ENCODE results near the gene CD80.

CD80 gene

DNA sequence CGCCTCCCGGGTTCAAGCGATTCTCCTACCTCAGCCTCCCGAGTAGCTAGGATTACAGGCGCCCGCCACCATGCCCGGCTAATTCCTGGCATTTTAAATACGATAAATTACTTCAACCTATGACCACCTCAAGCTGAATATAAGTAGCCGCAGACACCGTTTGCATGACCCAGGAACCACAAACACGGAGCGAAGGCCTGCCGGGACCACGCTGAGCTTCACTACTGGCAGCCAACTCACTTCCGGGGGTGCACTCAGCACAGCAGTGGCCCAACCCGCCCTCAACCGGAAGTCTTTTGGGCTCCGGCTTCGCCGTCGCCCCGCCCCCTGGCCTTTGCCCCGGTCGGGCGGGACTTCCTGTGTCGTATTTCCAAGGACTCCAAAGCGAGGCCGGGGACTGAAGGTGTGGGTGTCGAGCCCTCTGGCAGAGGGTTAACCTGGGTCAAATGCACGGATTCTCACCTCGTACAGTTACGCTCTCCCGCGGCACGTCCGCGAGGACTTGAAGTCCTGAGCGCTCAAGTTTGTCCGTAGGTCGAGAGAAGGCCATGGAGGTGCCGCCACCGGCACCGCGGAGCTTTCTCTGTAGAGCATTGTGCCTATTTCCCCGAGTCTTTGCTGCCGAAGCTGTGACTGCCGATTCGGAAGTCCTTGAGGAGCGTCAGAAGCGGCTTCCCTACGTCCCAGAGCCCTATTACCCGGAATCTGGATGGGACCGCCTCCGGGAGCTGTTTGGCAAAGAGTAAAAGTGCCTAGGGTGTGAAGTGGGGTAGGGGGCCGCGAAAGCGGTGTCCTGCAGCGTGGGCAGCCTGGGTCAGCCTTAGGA is 61.0 kb downstream of the CD80 start, which contains the start of gene TIMMDC1:
TIMMDC1 (plus strand) TSS at position 362 of the 826 bp plus-strand sequence; CDS start at position 549, 187 bp downstream.
- DNase-seq (ENCODE audit: low read depth, low spot score), result peak; percentile 84

DNA sequence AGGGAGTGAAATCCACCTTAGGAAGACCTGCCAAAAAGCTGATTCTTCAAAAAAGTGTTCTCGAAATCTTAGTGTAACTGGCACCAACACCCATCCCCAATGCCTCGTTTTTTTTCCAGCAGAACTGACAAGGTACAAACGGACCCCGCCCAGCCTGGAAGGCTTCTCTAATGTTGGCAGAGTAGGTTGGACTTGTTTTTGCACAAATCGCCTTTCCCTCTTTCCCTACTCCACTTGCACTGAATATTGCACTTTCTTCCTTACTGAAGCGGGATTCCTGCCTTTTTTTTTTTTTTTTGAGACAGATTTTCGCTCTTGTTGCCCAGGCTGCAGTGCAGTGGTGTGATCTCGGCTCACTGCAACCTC is 61.6 kb downstream of the CD80 start:
- no peak for DNase-seq (ENCODE audit: low read depth, low spot score)

DNA sequence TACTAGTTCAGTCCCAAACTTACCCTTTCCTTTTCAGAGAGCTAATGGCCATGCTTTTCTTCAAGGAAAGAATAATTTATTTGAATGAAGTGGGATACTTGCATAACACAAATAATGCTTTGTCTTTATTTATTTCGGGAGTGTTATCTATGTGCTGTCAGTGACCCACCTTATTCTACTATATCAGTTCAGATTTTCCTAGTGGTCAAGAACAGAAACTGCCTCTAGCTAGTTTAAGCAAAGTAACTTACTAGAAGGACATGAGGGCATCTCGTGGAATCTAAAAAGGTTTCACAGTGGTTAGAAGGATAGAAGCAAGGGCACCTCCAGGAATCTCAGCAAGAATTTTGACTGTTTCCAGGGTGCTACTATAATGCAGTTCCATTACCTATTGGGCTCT is 64.8 kb downstream of the CD80 start:
- no peak for DNase-seq (ENCODE audit: low read depth, low spot score)

DNA sequence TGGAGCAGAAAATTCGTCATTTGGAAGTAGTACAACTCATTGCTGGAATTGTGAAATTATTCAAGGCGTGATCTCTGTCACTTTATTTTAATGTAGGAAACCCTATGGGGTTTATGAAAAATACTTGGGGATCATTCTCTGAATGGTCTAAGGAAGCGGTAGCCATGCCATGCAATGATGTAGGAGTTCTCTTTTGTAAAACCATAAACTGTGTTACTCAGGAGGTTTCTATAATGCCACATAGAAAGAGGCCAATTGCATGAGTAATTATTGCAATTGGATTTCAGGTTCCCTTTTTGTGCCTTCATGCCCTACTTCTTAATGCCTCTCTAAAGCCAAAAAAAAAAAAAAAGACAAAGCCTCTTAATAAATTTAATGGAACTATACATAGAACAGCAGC is 66.6 kb downstream of the CD80 start:
- DNase-seq (ENCODE audit: low read depth, low spot score), result no peak

DNA sequence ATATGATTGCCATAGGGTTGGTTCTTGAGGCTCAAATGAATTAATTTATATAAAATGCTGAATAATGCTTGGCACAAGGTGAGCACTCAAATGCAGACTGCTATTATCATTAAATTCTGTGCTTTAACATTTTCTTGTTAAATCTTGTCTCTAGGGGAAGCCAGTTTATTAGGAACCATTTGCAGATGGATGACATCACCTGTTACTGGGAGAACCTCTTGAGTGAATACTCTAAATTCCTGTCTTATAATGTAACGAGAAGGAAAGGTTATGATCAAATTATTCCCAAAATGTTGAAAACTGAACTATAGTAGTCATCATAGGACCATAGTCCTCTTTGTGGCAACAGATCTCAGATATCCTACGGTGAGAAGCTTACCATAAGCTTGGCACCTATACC is 67.3 kb downstream of the CD80 start:
- no peak for DNase-seq (ENCODE audit: low read depth, low spot score)

DNA sequence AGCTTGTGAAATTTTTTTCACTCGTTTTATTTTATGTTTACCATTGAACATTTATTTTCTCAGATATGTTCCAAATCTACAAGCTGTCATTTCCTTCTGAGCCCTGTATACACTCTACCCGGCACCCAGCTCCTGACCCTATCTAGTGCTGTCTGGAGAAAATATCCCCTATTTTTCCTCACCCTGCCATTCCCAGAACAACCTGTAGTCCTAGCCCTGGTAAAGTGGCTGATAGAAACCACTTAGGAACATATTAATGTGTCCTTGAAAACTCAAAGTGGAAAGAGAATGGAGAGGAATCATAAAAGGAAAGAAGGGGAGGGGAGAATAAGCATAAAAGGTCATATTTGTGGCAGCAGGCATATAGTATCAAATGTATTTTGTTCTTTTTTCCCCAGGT is 69.3 kb downstream of the CD80 start:
- DNase-seq (ENCODE audit: low read depth, low spot score), result no peak

DNA sequence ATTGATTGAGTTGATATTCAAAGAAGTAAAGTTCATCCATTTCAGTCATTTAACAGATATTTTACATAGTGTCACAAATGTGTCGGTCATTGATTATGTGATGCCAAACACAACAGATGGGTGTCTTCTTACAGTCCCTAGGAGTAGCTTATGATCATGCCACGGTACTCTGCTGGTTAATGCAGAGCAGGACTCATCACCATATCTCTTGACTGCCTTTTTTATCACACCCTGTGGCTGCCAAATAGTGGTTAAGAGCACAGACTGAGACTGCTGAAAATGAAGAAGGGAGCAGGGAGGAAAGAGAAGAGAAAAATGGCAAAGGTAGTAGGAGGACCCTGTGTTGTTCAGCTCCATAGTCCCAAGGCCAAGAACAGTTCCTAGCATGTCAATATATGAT is 73.9 kb downstream of the CD80 start:
- DNase-seq (ENCODE audit: low read depth, low spot score), result no peak

DNA sequence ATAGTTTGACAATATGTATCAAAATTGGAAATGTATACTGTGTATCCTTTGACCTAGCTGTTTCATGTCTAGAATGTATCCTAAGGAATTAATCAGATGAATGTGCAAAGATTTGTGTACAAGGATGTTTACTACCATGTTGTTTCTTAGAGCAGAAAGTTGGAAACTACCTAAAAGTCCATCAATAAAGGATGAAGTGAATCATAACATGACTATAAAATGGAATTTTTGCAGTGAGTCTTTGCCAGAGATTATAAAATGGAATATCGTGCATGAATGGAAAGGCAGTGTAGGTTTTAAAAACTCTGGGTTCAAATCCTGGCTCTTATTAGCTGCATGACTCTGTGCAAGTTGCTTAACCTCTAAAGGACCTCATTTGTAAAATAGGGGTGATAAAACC is 76.3 kb downstream of the CD80 start:
- DNase-seq (ENCODE audit: low read depth, low spot score), result no peak

DNA sequence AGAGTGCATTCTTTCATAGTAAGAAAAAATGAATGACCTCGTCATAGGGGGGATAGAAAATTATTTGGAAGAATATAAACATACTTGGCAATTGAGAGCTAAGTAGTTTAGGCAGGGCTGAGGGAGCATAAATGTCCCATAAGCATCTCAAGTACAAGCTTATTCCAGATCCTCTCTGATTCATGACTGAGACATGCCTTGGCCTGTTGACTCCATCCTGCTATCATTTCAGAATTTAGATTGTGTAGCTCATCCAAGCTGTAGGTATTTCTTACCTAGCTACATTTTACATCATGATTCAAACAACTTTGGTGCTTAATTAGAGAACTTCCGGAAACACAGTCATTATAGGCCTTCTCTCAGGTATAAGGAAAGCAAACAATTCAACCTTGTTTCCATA is 78.3 kb downstream of the CD80 start:
- DNase-seq (ENCODE audit: low read depth, low spot score), result no peak
